GM18517 (cell line): ENCODE measurements around the gene RPTOR.

ENCODE experiments used
- ATAC-seq: cut with Tn5 transposase; IDR thresholded peaks from one replicate; pipeline ENCODE4 v1.9.1; 2021; ENCODE audit warnings: mild to moderate bottlenecking, moderate library complexity; ENCODE audit not compliant: unreplicated experiment

Gene RPTOR

GRCh38 chr17:80930335-80931279 is 386.0 kb downstream of the RPTOR start:
- no peak for ATAC-seq

- ATAC-seq: no peak
Measured at GRCh38 chr17:80931421-80932265, 387.0 kb downstream of the RPTOR start.

- ATAC-seq: no peak
Measured at GRCh38 chr17:80935526-80935925, 390.9 kb downstream of the RPTOR start.

GRCh38 chr17:80936218-80936617 is 391.6 kb downstream of the RPTOR start:
- no peak for ATAC-seq

- no peak for ATAC-seq
Measured at GRCh38 chr17:80936723-80937122, 392.1 kb downstream of the RPTOR start.

GRCh38 chr17:80937462-80938381 is 393.1 kb downstream of the RPTOR start:
- no peak for ATAC-seq

GRCh38 chr17:80938556-80938955 is 393.9 kb downstream of the RPTOR start:
- no peak for ATAC-seq

- ATAC-seq: no peak
Measured at GRCh38 chr17:80939151-80940145, 394.8 kb downstream of the RPTOR start.

- no peak for ATAC-seq
Measured at GRCh38 chr17:80940171-80941123, 395.8 kb downstream of the RPTOR start.

GRCh38 chr17:80941171-80941570 is 396.5 kb downstream of the RPTOR start:
- ATAC-seq: no peak

GRCh38 chr17:80941743-80942422 is 397.2 kb downstream of the RPTOR start:
- no peak for ATAC-seq

GRCh38 chr17:80942423-80943345 is 398.0 kb downstream of the RPTOR start:
- ATAC-seq: no peak

GRCh38 chr17:80943346-80944145 is 398.9 kb downstream of the RPTOR start:
- ATAC-seq: no peak

- ATAC-seq: no peak
Measured at GRCh38 chr17:80944326-80944725, 399.7 kb downstream of the RPTOR start.

- no peak for ATAC-seq
Measured at GRCh38 chr17:80945736-80946135, 401.1 kb downstream of the RPTOR start.

GRCh38 chr17:80946449-80946848 is 401.8 kb downstream of the RPTOR start:
- ATAC-seq: no peak
